Uterus (tissue), 2 donors: ENCODE results near the gene EYS.

Experiments used
- CTCF ChIP-seq, 4 experiments: fragments of 200-600 bp in 2 of 4; fragments of 450-650 bp in 2 of 4; sonication (generic) in 2 of 4; IDR thresholded peaks; one replicate each; pipeline ENCODE4 v1.5.1; 2016 to 2019; ENCODE audit warnings: antibody characterized with exemption in 4 of 4, mild to moderate bottlenecking in 2 of 4, moderate library complexity in 1 of 4
- POLR2A ChIP-seq, 2 donors: fragments of 450-650 bp; IDR thresholded peaks; one replicate each; pipeline ENCODE4 v1.6.1; 2016; ENCODE audit warnings: antibody characterized with exemption in 2 of 2, mild to moderate bottlenecking in 1 of 2, moderate library complexity in 1 of 2

DNA sequence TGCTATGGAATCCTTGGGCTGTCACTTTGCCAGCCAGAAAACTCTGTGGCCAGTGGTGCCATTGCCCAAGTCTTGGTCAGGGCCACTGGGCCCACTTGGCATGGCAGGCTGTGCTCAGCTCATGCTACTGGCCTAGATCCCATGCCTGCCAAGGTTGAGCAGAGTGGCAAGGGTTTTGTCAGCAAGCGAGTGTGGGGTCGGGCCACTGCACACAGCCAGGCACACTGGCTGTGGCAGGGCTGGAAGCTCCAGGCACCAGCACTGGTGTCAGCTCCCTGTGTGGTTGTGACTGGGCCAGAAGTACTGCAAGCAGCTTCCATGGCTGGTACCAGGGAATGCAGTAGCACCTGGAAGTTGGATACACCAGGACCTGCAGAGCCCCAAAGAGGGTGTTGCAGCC is 846.8 kb downstream of the EYS start:
- TF ChIP-seq POLR2A (IDR thresholded peaks at IDR 0.05) (no peak), CTCF (IDR thresholded peaks at IDR 0.05) (no peak)
